Activated gamma-delta T cell treated with anti-CD3 and anti-CD28 coated beads, Interleukin-2, amount 50 U/mL, for 16 hours (primary cell): ENCODE measurements around the gene RAET1G.
"Not testable (repeated sequence)": the region's sequence is repeated elsewhere in the genome, so short reads cannot be mapped to it uniquely, and the experiment has no call there.

Experiments used
- DNase-seq: peaks from one replicate; pipeline ENCODE4 v3.0.0-alpha.2; 2020; ENCODE audit warnings: low read depth

The RAET1G gene

GRCh38 chr6:149934249-149935156, 11.6 kb upstream of the RAET1G start:
- DNase-seq = peak; percentile 57

GRCh38 chr6:149933461-149933860, 10.5 kb upstream of the RAET1G start:
- no peak for DNase-seq

- no peak for DNase-seq
Observed at GRCh38 chr6:149933036-149933435, 10.1 kb upstream of the RAET1G start.

GRCh38 chr6:149931501-149931900, 8.6 kb upstream of the RAET1G start:
- DNase-seq = no peak

GRCh38 chr6:149929422-149929821, 6.5 kb upstream of the RAET1G start:
- DNase-seq = no peak

GRCh38 chr6:149927025-149927424, 4.1 kb upstream of the RAET1G start:
- DNase-seq = not testable (repeated sequence)

- peak; percentile 49 for DNase-seq
Observed at GRCh38 chr6:149925974-149926777, 3.3 kb upstream of the RAET1G start.

GRCh38 chr6:149925253-149925973, 2.5 kb upstream of the RAET1G start:
- no peak for DNase-seq

- DNase-seq = no peak
Observed at GRCh38 chr6:149924933-149925252, 2.0 kb upstream of the RAET1G start.

- no peak for DNase-seq
Observed at GRCh38 chr6:149924206-149924932, 1.4 kb upstream of the RAET1G start.

- no peak for DNase-seq
Observed at GRCh38 chr6:149923327-149923986, 536 bp upstream of the RAET1G start.

GRCh38 chr6:149922091-149922490, 830 bp downstream of the RAET1G start:
- not testable (repeated sequence) for DNase-seq

GRCh38 chr6:149921361-149921760, 1.6 kb downstream of the RAET1G start:
- no peak for DNase-seq

- DNase-seq = no peak
Observed at GRCh38 chr6:149919834-149920225, 3.1 kb downstream of the RAET1G start.

- not testable (repeated sequence) for DNase-seq
Observed at GRCh38 chr6:149919126-149919833, 3.6 kb downstream of the RAET1G start.

- no peak for DNase-seq
Observed at GRCh38 chr6:149918151-149918905, 4.6 kb downstream of the RAET1G start.

- no peak for DNase-seq
Observed at GRCh38 chr6:149917679-149918078, 5.2 kb downstream of the RAET1G start.

- no peak for DNase-seq
Observed at GRCh38 chr6:149915970-149916865, 6.7 kb downstream of the RAET1G start.
